NCI-H460 (cell line): ENCODE results near the gene KIF15. TPM values are rescaled to one million over a fixed set of nuclear protein-coding genes. Genes with fewer than 3 reads are reported as not detected.
"Not testable (repeated sequence)": the region's sequence is repeated elsewhere in the genome, so short reads cannot be mapped to it uniquely, and the experiment has no call there.

Experiments
- DNase-seq: peaks from one replicate; pipeline ENCODE4 v3.0.0-alpha.2; 2016; ENCODE audit warnings: low read depth; ENCODE audit errors: extremely low read depth
- polyA plus RNA-seq: library from polyadenylated mRNA; depleted of rRNA; stranded (reverse); fragments of >200 nt; gene quantifications from 2 replicates; pipeline ENCODE4 v1.2.3, GENCODE V29; 2014; cell fraction: nucleus; rRNA removed
- total RNA-seq: library from RNA; depleted of rRNA; stranded (reverse); fragments of >200 nt; shearing (Covaris generic); gene quantifications from 2 replicates; pipeline ENCODE4 v1.2.3, GENCODE V29; 2014; rRNA removed

Gene KIF15
- total RNA-seq, result 14.3 and 17.4 TPM in 2 replicates
- polyA plus RNA-seq, result 9.6 and 12.8 TPM in 2 replicates

DNA sequence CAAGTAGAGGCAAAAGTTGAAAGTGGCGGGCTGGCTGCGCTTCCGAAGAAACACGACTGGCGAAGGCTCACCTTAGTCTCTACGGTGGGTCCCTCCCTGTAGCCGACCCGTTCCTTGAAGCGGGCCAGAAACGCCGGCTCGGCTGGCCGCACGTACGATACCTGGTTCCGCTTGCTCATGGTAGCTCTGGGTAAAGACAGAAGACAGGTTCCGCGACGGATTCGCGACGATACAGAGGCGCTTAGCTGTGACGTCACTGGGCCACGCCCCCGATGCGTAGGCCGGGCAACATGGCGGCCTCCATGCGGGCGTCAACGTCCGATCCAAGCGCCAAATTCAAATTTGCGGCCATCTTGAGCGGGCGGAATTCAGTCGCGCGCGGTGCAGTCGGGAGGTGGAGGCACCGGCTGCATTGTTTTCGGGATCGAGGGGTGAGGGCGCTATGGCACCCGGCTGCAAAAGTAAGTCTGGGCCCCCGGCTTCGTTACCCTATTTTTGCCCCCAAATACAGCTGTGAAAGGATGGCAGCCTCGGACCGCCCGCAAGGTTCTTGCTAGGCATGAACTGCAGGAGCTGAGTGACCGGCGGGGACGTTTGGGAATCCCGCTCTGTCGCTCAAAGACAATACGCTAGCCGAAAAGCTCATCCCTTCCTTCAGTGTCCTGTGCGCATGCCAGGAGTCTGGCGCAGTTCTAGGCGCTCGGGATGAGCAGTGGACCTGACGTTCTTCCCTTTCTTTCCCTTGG lies at the start of gene KIF15, which contains the start of gene KIAA1143:
KIF15 (plus strand) TSS at position 371 of the 746 bp plus-strand sequence; CDS start at position 443, 72 bp downstream.
KIAA1143 (minus strand) TSS at position 196 of the 746 bp plus-strand sequence; CDS start at position 179, 17 bp downstream.
- peak; percentile 93 for DNase-seq

GRCh38 chr3:44712455-44713075 lies 49.0 kb upstream of the KIF15 start, which contains the start of gene ZNF502:
Gene ZNF502 (plus strand): TSS chr3:44712660. CDS start chr3:44720262, 7,602 bp downstream.
- no peak for DNase-seq

DNA sequence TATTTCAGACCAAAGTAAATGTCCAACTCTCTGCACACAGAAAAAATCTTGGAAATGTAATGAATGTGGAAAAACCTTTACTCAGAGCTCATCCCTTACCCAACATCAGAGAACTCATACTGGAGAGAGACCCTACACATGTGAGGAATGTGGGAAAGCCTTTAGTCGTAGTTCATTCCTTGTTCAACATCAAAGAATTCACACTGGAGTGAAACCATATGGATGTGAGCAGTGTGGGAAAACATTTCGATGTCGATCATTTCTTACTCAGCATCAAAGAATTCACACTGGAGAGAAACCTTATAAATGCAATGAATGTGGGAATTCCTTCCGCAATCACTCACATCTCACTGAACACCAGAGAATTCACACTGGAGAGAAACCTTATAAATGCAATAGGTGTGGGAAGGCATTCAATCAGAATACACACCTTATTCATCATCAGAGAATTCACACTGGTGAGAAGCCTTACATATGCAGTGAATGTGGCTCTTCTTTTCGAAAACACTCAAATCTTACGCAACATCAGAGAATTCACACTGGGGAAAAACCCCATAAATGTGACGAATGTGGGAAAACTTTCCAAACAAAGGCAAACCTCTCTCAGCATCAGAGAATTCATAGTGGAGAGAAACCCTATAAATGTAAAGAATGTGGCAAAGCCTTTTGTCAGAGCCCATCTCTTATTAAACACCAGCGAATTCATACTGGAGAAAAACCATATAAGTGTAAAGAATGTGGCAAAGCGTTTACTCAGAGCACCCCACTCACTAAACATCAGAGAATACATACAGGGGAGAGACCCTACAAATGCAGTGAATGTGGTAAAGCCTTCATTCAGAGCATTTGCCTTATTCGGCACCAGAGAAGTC lies 40.1 kb upstream of the KIF15 start:
- DNase-seq, result no peak

- no peak for DNase-seq
These were observed 39.5 kb upstream of the KIF15 start for GRCh38 chr3:44722103-44722401.

DNA sequence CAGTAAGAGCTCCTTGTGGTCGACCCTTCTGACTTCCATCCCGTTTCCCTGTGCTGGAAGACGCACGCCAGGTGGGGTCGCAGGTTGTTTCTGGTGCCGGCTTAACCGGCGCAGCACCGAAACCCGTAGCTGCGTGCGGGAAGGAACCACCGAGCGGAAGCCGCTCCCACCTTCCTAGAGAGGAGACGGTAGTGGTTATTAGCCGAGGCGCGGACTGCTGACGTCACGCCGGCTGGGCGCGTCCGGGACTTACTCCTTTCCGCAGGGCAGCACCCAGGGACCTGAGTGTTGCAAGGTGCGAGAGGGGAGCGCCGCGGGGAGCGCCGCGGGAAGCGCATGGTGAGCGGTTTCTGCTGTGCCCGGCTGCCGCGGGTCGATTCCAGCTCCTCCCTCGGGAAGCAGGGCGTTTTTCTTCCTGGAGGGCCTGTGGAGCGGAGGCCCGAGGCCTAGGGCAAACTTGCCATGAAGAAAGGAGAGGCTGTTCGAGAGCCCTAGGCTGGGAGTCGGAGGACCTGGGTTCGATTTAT lies 32.1 kb upstream of the KIF15 start, which contains the start of gene ZNF501:
ZNF501 (plus strand) TSS at position 252 of the 527 bp plus-strand sequence. CDS start 4,787 bp downstream, outside the sequence.
- DNase-seq, result peak; percentile 63

GRCh38 chr3:44734646-44735168 lies 26.9 kb upstream of the KIF15 start:
- DNase-seq, result no peak

DNA sequence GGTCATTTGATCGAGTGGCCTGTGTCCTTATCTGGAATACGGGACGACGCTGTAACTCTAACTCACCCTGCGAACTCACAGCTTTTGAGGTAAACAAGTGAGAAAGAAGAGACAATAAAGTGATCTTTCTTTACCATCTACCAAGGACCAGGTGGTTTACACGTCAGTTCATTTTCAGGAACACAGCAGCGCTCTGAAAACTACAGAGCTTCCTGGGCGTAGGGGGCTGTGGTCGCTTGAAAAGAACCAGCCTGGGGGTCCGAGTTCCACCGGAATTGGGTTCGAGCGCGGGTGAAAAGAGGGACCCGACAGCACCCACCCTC lies 532 bp upstream of the KIF15 start:
- DNase-seq, result no peak

- no peak for DNase-seq
These were observed 630 bp downstream of the KIF15 start for GRCh38 chr3:44762170-44762677.

DNA sequence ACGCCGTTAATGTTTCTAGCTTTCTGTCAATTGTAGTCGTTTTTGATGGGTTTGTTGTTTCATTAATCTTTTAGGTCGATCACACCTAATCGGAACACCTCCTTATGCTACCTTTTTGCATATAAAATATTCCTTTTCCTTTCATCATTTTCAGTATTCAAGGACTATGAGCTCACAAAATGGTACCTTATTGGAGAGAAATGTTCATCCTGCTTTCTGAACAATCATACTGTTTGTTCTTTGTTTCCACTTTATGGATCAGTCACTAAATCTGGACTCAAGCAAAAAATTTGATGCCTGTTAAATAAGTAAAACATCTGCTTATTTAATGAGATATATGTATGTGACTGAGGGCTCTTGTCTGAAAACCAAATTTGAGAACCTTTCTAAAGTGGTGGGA lies 1.1 kb downstream of the KIF15 start:
- DNase-seq, result no peak

- no peak for DNase-seq
These were observed 2.7 kb downstream of the KIF15 start for GRCh38 chr3:44764248-44764647.

- DNase-seq, result no peak
These were observed 10.0 kb downstream of the KIF15 start for GRCh38 chr3:44771424-44772098.

- no peak for DNase-seq
These were observed 10.5 kb downstream of the KIF15 start for GRCh38 chr3:44772099-44772442.

DNA sequence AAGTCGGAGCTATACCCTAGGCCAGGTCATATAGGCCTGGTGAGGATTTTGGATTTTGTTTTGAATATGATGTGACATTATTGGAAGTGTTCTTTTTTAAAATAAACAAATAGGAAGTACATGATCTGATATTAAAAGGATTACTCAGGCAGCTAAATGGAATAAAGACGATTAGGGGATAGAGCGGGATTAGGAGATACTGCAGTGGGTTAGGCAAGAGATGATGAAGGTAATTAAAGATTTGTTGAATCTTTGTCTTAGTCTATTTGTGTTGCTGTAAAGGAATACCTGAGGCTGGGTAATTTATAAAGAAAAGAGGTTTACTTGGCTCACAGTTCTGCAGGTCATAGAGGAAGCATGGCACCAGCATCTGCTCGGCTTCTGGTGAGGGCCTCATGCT lies 21.3 kb downstream of the KIF15 start:
- DNase-seq, result no peak

- no peak for DNase-seq
These were observed 33.6 kb downstream of the KIF15 start for GRCh38 chr3:44795197-44795596.

DNA sequence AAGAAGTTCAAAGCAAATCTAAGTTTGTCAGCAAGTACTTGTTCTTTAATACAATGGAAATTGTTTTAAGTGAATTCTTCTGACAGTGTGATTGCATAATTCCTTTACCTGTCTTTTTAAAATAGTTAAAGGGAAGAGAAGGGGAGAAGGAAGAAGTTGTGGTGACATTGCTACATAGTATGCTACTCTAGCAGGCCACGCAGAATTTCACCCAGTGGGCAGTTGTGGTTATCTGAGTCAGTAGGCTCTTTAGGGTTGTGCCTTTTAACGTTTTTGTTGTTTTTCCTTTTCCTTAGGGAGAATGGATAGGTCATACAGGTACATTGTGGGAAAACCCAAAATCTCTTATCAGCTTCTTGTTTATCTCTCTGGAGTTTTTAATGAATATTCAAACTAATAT lies 40.4 kb downstream of the KIF15 start:
- DNase-seq, result no peak

DNA sequence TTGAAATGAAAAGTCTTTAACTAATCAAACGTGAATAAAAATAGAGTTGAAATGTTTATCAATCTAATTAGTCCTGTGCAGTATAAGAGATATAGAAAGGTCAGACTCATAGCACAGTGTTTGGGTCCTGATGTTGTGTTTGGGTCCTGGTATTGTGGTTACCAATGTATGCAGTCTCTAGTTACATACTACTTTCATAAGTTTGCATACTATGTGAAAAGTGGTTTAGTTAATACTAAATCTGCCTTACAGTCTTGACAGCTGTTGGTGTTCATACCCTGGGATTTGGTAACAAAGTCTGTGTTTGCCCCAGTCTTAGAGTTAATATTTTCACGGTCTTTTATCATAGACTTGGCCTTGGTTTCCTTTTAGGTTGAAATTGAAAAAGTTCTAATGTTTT lies 41.7 kb downstream of the KIF15 start:
- no peak for DNase-seq

DNA sequence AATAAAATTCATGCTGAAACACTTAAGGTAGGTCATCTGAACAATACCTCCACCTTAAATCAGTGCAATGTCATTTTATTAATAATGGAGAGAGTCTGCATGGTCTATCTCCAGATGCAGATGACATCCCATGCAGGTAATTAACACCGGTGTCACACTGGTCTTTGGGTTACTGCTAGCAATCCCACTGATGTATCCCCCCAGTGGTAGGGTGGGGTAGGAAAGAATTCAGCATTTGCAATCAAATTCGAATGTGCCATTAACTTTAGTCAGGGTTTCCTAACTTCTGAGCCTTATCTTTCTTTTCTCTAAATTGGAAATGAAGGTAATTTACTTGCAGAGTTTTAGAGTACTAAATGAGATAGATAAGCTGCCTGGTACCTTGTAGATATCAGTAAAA lies 44.4 kb downstream of the KIF15 start:
- no peak for DNase-seq

DNA sequence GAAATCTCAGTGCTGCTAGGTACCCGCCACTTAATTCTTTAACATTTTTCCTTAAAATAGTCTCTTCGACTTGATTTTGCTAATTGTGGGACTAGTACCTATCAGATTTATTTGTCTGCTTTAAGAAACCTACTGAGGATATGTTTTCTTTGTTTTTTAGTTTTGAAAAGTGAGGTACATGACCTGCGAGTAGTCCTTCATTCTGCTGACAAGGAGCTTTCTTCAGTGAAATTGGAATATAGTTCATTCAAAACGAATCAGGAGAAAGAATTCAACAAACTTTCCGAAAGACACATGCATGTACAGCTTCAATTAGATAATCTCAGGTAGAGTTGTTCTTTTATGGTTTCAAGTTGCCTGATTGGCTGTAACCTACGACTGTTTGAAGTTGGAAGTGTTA lies 53.2 kb downstream of the KIF15 start:
- DNase-seq, result no peak

- DNase-seq, result not testable (repeated sequence)
These were observed 54.7 kb downstream of the KIF15 start for GRCh38 chr3:44816334-44816733.

GRCh38 chr3:44821206-44821605 lies 59.6 kb downstream of the KIF15 start:
- DNase-seq, result not testable (repeated sequence)
